Immature natural killer cell (primary cell): Measurements from ENCODE around the gene ZNF638. TPM values are rescaled to one million over a fixed set of nuclear protein-coding genes. Genes with fewer than 3 reads are reported as not detected.

ENCODE experiments used
- DNase-seq, 3 donors: peaks; one replicate each; pipeline ENCODE4 v3.0.0; 2022; ENCODE audit warnings: mixed read lengths in 1 of 3
- H3K27ac Mint-ChIP-seq, 6 donors: one replicate each; pipeline ENCODE4 v1.8.0; 2020; ENCODE audit warnings: mixed read lengths in 6 of 6, mild to moderate bottlenecking in 5 of 6, inconsistent platforms in 4 of 6, moderate library complexity in 3 of 6
- H3K27me3 Mint-ChIP-seq, 3 donors: one replicate each; pipeline ENCODE4 v1.8.0; 2020 to 2021; ENCODE audit warnings: low read depth in 3 of 3, mild to moderate bottlenecking in 3 of 3, mixed read lengths in 3 of 3, moderate library complexity in 3 of 3, inconsistent platforms in 1 of 3
- H3K36me3 Mint-ChIP-seq, 3 donors: one replicate each; pipeline ENCODE4 v1.8.0; 2020; ENCODE audit warnings: mixed read lengths in 3 of 3, inconsistent platforms in 2 of 3, mild to moderate bottlenecking in 2 of 3
- H3K4me1 Mint-ChIP-seq, 2 donors: one replicate each; pipeline ENCODE4 v1.8.0; 2020; ENCODE audit warnings: inconsistent platforms in 2 of 2, mild to moderate bottlenecking in 2 of 2, mixed read lengths in 2 of 2, moderate library complexity in 1 of 2
- H3K4me3 Mint-ChIP-seq, 5 donors: one replicate each; pipeline ENCODE4 v1.8.0; 2020; ENCODE audit warnings: mild to moderate bottlenecking in 5 of 5, mixed read lengths in 5 of 5, inconsistent platforms in 3 of 5, moderate library complexity in 3 of 5
- H3K9me3 Mint-ChIP-seq, 6 donors: one replicate each; pipeline ENCODE4 v1.8.0; 2020; ENCODE audit warnings: mild to moderate bottlenecking in 6 of 6, mixed read lengths in 6 of 6, inconsistent platforms in 4 of 6, moderate library complexity in 3 of 6
- polyA plus RNA-seq, 3 donors: library from polyadenylated mRNA; unstranded; fragments of 300-500 nt; fragmentation: Illumina TruSeq; gene quantifications; one replicate each; pipeline ENCODE4 v1.2.3, GENCODE V29; 2021

The ZNF638 gene
- polyA plus RNA-seq, 3 donors from 2014 or later: 9.4 to 37.7 (median 21.8) TPM

GRCh38 chr2:71465961-71466300 is 134.3 kb downstream of the ZNF638 start:
- H3K27me3 Mint-ChIP-seq: peaks cover 3 to 19% (median 5%) of the 10 kb centered on the region in 3 donors
- no peaks in the 10 kb centered on the region for H3K9me3 Mint-ChIP-seq
- no peaks in the 10 kb centered on the region for H3K36me3 Mint-ChIP-seq
- no peak for DNase-seq
- H3K4me1 Mint-ChIP-seq: peaks cover 3 to 8% of the 10 kb centered on the region in 2 donors
- H3K4me3 Mint-ChIP-seq: no peak overlapping the region
- no peak overlapping the region for H3K27ac Mint-ChIP-seq

- Mint-ChIP-seq H3K27ac (peak overlapping the region in 1 of 6 donors; percentile 38), H3K36me3 (no peaks in the 10 kb centered on the region), H3K9me3 (no peaks in the 10 kb centered on the region), H3K4me1 (peaks cover 3 to 8% of the 10 kb centered on the region in 2 donors), H3K4me3 (peak overlapping the region; percentile 83 to 89 (median 87)), H3K27me3 (peaks cover 3 to 15% (median 5%) of the 10 kb centered on the region in 3 donors)
- DNase-seq: peak; percentile 9 to 22 (median 10)
Observed at GRCh38 chr2:71466301-71467179, 135.0 kb downstream of the ZNF638 start.

GRCh38 chr2:71467180-71467815 is 135.7 kb downstream of the ZNF638 start:
- no peaks in the 10 kb centered on the region for H3K9me3 Mint-ChIP-seq
- H3K36me3 Mint-ChIP-seq: no peaks in the 10 kb centered on the region
- H3K4me1 Mint-ChIP-seq: peaks cover 3 to 8% of the 10 kb centered on the region in 2 donors
- H3K27me3 Mint-ChIP-seq: peaks cover 3 to 15% (median 5%) of the 10 kb centered on the region in 3 donors
- H3K4me3 Mint-ChIP-seq: peak overlapping the region; percentile 83 to 89 (median 87)
- DNase-seq: no peak
- H3K27ac Mint-ChIP-seq: peak overlapping the region in 1 of 6 donors; percentile 38

GRCh38 chr2:71468279-71469015 is 136.9 kb downstream of the ZNF638 start:
- Mint-ChIP-seq H3K9me3 (no peaks in the 10 kb centered on the region), H3K27me3 (peaks cover 5 to 17% (median 6%) of the 10 kb centered on the region in 3 donors), H3K4me3 (no peak overlapping the region), H3K27ac (no peak overlapping the region), H3K36me3 (no peaks in the 10 kb centered on the region), H3K4me1 (peaks cover 3 to 8% of the 10 kb centered on the region in 2 donors)
- DNase-seq: no peak

GRCh38 chr2:71469403-71470398 is 138.1 kb downstream of the ZNF638 start:
- no peaks in the 10 kb centered on the region for H3K9me3 Mint-ChIP-seq
- H3K27me3 Mint-ChIP-seq: peaks cover 5 to 17% (median 6%) of the 10 kb centered on the region in 3 donors
- no peak overlapping the region for H3K4me3 Mint-ChIP-seq
- H3K27ac Mint-ChIP-seq: no peak overlapping the region
- no peak for DNase-seq
- peaks cover 3 to 8% of the 10 kb centered on the region in 2 donors for H3K4me1 Mint-ChIP-seq
- H3K36me3 Mint-ChIP-seq: no peaks in the 10 kb centered on the region

GRCh38 chr2:71471276-71471675 is 139.7 kb downstream of the ZNF638 start:
- Mint-ChIP-seq H3K27me3 (peaks cover 5 to 17% (median 6%) of the 10 kb centered on the region in 3 donors), H3K9me3 (no peaks in the 10 kb centered on the region), H3K4me1 (peaks cover 3 to 8% of the 10 kb centered on the region in 2 donors), H3K4me3 (no peak overlapping the region), H3K27ac (no peak overlapping the region), H3K36me3 (no peaks in the 10 kb centered on the region)
- DNase-seq: no peak

- no peak overlapping the region for H3K4me3 Mint-ChIP-seq
- no peaks in the 10 kb centered on the region for H3K36me3 Mint-ChIP-seq
- H3K27ac Mint-ChIP-seq: no peak overlapping the region
- H3K9me3 Mint-ChIP-seq: no peaks in the 10 kb centered on the region
- H3K27me3 Mint-ChIP-seq: peaks cover 5 to 14% (median 5%) of the 10 kb centered on the region in 3 donors
- peaks cover 2 to 5% of the 10 kb centered on the region in 2 donors for H3K4me1 Mint-ChIP-seq
- DNase-seq: no peak
Observed at GRCh38 chr2:71472019-71472418, 140.4 kb downstream of the ZNF638 start.

GRCh38 chr2:71473346-71474031 is 141.9 kb downstream of the ZNF638 start:
- no peaks in the 10 kb centered on the region for H3K4me1 Mint-ChIP-seq
- peak overlapping the region in 1 of 6 donors; percentile 18 for H3K27ac Mint-ChIP-seq
- H3K27me3 Mint-ChIP-seq: peaks cover 3 to 9% (median 5%) of the 10 kb centered on the region in 3 donors
- no peaks in the 10 kb centered on the region for H3K9me3 Mint-ChIP-seq
- no peak for DNase-seq
- H3K4me3 Mint-ChIP-seq: no peak overlapping the region
- no peaks in the 10 kb centered on the region for H3K36me3 Mint-ChIP-seq

GRCh38 chr2:71474116-71474743 is 142.6 kb downstream of the ZNF638 start:
- Mint-ChIP-seq H3K27me3 (peaks cover 0 to 7% (median 3%) of the 10 kb centered on the region in 3 donors), H3K4me1 (no peaks in the 10 kb centered on the region), H3K27ac (no peak overlapping the region), H3K36me3 (no peaks in the 10 kb centered on the region), H3K4me3 (no peak overlapping the region), H3K9me3 (no peaks in the 10 kb centered on the region)
- no peak for DNase-seq

- Mint-ChIP-seq H3K36me3 (no peaks in the 10 kb centered on the region), H3K27ac (peak overlapping the region in 1 of 6 donors; percentile 66), H3K4me1 (no peaks in the 10 kb centered on the region), H3K4me3 (no peak overlapping the region), H3K27me3 (peaks cover 0 to 3% (median 2%) of the 10 kb centered on the region in 3 donors), H3K9me3 (no peaks in the 10 kb centered on the region)
- no peak for DNase-seq
Observed at GRCh38 chr2:71474744-71475397, 143.3 kb downstream of the ZNF638 start.

- no peak for DNase-seq
- Mint-ChIP-seq H3K27ac (no peak overlapping the region), H3K4me1 (no peaks in the 10 kb centered on the region), H3K36me3 (no peaks in the 10 kb centered on the region), H3K27me3 (peaks cover 0 to 6% (median 3%) of the 10 kb centered on the region in 3 donors), H3K9me3 (no peaks in the 10 kb centered on the region), H3K4me3 (no peak overlapping the region)
Observed at GRCh38 chr2:71476495-71476894, 144.9 kb downstream of the ZNF638 start.
